ENCODE measurements around the gene ALK.

The ALK gene

DNA sequence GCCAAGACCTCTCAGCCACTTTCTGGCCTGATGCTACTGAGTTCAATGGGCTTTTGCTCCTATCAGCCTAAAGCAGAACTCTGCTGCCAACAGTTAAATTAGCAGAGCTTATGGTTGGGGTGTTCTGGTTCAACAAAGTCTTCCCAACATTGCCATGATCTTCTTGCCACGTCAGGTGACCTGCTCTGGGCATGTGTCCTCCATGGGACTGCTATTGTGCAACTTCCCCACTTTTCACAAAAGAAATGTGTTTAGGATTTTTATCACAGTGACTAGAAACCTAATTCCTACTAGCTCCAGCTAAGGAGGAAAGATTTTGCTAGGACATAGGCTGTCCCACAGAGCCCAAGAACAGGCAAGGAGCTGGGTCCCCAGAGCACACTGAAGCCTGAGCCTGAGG lies 56.4 kb downstream of the ALK start:
- H3K27me3 ChIP-seq = peaks cover 3% of the 10 kb centered on the region
- TF ChIP-seq, protein P1, sequence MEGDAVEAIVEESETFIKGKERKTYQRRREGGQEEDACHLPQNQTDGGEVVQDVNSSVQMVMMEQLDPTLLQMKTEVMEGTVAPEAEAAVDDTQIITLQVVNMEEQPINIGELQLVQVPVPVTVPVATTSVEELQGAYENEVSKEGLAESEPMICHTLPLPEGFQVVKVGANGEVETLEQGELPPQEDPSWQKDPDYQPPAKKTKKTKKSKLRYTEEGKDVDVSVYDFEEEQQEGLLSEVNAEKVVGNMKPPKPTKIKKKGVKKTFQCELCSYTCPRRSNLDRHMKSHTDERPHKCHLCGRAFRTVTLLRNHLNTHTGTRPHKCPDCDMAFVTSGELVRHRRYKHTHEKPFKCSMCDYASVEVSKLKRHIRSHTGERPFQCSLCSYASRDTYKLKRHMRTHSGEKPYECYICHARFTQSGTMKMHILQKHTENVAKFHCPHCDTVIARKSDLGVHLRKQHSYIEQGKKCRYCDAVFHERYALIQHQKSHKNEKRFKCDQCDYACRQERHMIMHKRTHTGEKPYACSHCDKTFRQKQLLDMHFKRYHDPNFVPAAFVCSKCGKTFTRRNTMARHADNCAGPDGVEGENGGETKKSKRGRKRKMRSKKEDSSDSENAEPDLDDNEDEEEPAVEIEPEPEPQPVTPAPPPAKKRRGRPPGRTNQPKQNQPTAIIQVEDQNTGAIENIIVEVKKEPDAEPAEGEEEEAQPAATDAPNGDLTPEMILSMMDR (IDR thresholded peaks at IDR 0.05) = no peak
- H3K4me1 ChIP-seq (ENCODE audit: control insufficient read depth in 1 of 2, insufficient read depth in 1 of 2, low read depth in 1 of 2, low read length in 1 of 2) = no peaks in the 10 kb centered on the region
- no peaks in the 10 kb centered on the region for H3K36me3 ChIP-seq
- no peak overlapping the region for H3K4me3 ChIP-seq (ENCODE audit: low read depth in 1 of 2, low read length in 1 of 2)
- H3K9me3 ChIP-seq = no peaks in the 10 kb centered on the region
- H3K27ac ChIP-seq = no peak overlapping the region

DNA sequence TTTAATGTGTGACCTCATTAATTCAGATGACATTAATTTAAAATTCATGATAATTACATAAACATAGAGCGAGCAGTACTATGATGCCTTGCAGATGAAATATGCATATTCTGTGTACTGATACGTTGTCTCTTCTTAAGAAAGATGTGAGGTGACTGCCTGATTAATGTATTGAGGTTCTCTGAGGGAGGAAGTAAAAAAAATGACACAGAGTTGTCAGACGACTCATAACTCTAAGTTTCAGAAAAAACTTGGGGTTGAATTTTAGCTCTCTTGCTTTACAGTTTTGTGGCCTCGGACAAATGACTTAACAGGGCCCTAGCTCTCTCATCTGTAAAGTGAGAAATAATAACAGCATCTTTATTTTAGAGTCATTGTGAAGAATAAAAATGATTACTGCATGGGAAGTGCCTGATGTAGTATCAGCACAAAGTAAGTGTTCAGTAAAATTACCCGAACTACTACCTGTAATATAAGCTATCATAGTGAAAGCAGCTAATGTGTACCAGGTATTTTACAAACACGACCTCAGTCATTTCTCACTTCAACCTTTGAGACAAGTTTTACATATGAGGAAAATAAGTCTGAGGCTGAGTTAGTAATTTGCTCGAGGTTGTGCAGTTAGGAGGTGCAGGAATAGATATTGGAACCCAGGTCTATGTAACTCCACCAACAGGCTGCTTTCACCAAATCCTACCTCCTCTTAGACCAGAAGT lies 65.3 kb downstream of the ALK start:
- H3K4me3 ChIP-seq (ENCODE audit: low read depth in 1 of 2, low read length in 1 of 2) = no peak overlapping the region
- H3K4me1 ChIP-seq (ENCODE audit: control insufficient read depth in 1 of 2, insufficient read depth in 1 of 2, low read depth in 1 of 2, low read length in 1 of 2) = no peaks in the 10 kb centered on the region
- no peaks in the 10 kb centered on the region for H3K36me3 ChIP-seq
- H3K27me3 ChIP-seq = peaks cover 3% of the 10 kb centered on the region
- H3K9me3 ChIP-seq = no peaks in the 10 kb centered on the region
- no peak overlapping the region for H3K27ac ChIP-seq
- TF ChIP-seq, protein P1 (IDR thresholded peaks at IDR 0.05) = no peak

DNA sequence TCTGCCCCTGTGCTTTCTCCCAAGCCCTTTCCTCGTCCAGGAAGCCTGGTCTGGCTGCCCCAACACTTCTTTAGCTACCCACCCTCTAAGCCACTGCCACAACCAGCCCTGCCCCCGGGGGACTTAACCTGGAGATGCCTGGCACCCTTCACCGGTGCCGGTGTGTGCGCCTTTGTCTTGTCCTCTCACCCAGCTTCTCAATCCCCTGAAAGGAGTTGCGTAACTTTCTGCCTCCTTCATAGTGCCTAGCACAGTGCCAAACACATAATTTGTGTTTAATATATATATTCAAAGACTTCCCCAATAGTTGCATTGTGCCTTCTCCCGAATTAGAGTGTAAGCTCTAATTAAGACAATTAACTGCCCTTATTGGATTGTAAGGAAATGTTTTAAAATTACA lies 70.6 kb downstream of the ALK start:
- TF ChIP-seq, protein P1 (IDR thresholded peaks at IDR 0.05) = no peak
- H3K9me3 ChIP-seq = no peaks in the 10 kb centered on the region
- H3K4me1 ChIP-seq (ENCODE audit: control insufficient read depth in 1 of 2, insufficient read depth in 1 of 2, low read depth in 1 of 2, low read length in 1 of 2) = no peaks in the 10 kb centered on the region
- H3K27me3 ChIP-seq = peaks cover 8% of the 10 kb centered on the region
- no peak overlapping the region for H3K27ac ChIP-seq
- H3K36me3 ChIP-seq = no peaks in the 10 kb centered on the region
- H3K4me3 ChIP-seq (ENCODE audit: low read depth in 1 of 2, low read length in 1 of 2) = no peak overlapping the region

DNA sequence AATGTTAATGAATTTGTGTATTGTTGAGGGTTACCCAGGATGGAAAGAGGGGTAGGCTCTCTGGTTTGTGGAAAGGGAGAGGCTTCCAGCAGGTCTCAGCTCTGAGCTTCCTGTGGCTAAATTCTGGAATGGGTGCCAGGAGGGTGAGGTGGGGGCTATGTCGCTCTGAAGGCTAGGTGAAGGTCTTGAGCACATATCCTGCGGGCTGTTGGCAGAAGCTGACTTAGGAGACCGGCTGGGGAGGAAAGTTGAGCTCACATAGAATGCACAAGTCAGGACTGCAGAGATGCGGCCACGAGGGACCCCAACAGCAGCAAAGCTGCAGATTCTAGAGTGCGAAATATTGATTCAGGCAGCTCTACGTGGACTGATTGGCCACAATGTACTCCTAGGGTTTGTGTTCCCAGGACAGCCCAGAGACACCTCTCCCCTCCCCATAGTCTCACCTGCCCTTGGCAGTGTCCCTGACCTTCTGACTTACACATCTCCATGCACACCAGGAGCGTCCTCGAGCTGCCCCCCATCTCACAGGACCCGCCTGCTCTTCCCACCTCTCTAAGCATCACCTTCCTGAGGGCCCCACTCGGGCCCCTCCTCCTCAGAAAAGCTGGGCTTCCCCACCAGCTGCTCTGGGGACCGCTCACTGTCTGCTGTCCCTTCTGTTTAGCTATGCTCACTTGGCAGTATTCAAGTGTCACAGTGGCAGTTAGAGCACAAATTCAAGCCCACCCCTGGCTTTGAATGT lies 72.6 kb downstream of the ALK start:
- TF ChIP-seq, protein P1 (IDR thresholded peaks at IDR 0.05) = no peak
- H3K4me3 ChIP-seq (ENCODE audit: low read depth in 1 of 2, low read length in 1 of 2) = no peak overlapping the region
- no peaks in the 10 kb centered on the region for H3K9me3 ChIP-seq

DNA sequence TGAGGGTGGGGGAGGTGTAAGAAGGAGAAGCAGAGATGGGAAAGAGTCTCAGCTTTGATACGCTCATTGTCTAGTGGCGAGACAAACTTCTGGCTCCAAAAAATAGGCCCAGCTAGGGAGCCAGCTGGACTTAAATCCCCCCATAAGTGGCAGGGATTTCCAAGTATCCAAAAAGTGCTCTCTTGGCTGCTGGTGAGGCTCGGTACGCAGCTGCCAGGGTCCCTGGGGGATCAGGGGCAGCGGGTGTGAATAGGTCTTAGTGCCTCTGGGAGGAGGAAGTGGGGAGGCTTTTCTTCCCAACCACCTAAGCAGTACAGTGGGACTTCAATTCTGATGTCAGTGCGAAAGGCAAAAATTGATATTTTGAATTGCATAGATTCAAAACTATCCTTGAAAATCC lies 73.5 kb downstream of the ALK start:
- TF ChIP-seq, protein P1 (IDR thresholded peaks at IDR 0.05) = no peak
- Histone ChIP-seq H3K27ac (no peak overlapping the region), H3K36me3 (no peaks in the 10 kb centered on the region), H3K4me1 (ENCODE audit: control insufficient read depth in 1 of 2, insufficient read depth in 1 of 2, low read depth in 1 of 2, low read length in 1 of 2) (no peaks in the 10 kb centered on the region), H3K9me3 (no peaks in the 10 kb centered on the region), H3K4me3 (ENCODE audit: low read depth in 1 of 2, low read length in 1 of 2) (no peak overlapping the region), H3K27me3 (peaks cover 9% of the 10 kb centered on the region)

More for the DNA sequence above, 72.6 kb downstream of the ALK start:
- no peak overlapping the region for H3K27ac ChIP-seq
- H3K27me3 ChIP-seq = peaks cover 8% of the 10 kb centered on the region
- H3K36me3 ChIP-seq = no peaks in the 10 kb centered on the region
- no peaks in the 10 kb centered on the region for H3K4me1 ChIP-seq (ENCODE audit: control insufficient read depth in 1 of 2, insufficient read depth in 1 of 2, low read depth in 1 of 2, low read length in 1 of 2)
